MM.1S (cell line): ENCODE data around the gene TMEM43.
A peak's percentile ranks its signal among the peaks of the same experiment; 100 is the strongest.
"Not testable (repeated sequence)": the region's sequence is repeated elsewhere in the genome, so short reads cannot be mapped to it uniquely, and the experiment has no call there.

ENCODE experiments used
- DNase-seq: peaks from one replicate; pipeline ENCODE4 v3.0.0-alpha.2; 2015
- H2AFZ ChIP-seq: fragments of 300-600 bp; sonication (generic); 2 replicates; pipeline ENCODE4 v1.6.0; 2016; ENCODE audit warnings: antibody characterized with exemption, low read length
- H3F3A ChIP-seq: fragments of 300-600 bp; sonication (generic); 2 replicates; pipeline ENCODE4 v1.6.1; 2016; ENCODE audit warnings: mild to moderate bottlenecking, antibody characterized with exemption, low read length, moderate library complexity, mixed read lengths; ENCODE audit not compliant: insufficient read depth
- H3K27ac ChIP-seq: fragments of 300-600 bp; sonication (generic); 2 replicates; pipeline ENCODE4 v1.5.1; 2016; ENCODE audit warnings: mild to moderate bottlenecking, low read length
- H3K27me3 ChIP-seq: fragments of 300-600 bp; sonication (generic); replicated peaks from 2 replicates; pipeline ENCODE4 v1.6.0; 2016; ENCODE audit warnings: low read length; ENCODE audit not compliant: insufficient read depth
- H3K36me3 ChIP-seq: fragments of 300-600 bp; sonication (generic); replicated peaks from 2 replicates; pipeline ENCODE4 v1.6.1; 2016; ENCODE audit warnings: mild to moderate bottlenecking, low read length, mixed read lengths; ENCODE audit not compliant: insufficient read depth
- H3K4me1 ChIP-seq: fragments of 300-600 bp; sonication (generic); 2 replicates; pipeline ENCODE4 v1.6.1; 2016; ENCODE audit warnings: low read length, mixed read lengths
- H3K4me2 ChIP-seq: fragments of 300-600 bp; sonication (generic); 2 replicates; pipeline ENCODE4 v1.6.0; 2016; ENCODE audit warnings: low read depth, low read length
- H3K4me3 ChIP-seq: fragments of 300-600 bp; sonication (generic); 2 replicates; pipeline ENCODE4 v1.5.1; 2016; ENCODE audit warnings: low read length, mixed read lengths
- H3K79me2 ChIP-seq: fragments of 300-600 bp; sonication (generic); 2 replicates; pipeline ENCODE4 v1.6.1; 2016; ENCODE audit warnings: mixed run types, low read length, mixed read lengths
- H3K9ac ChIP-seq: fragments of 300-600 bp; sonication (generic); 2 replicates; pipeline ENCODE4 v1.6.1; 2016; ENCODE audit warnings: low read length, mixed read lengths
- H3K9me2 ChIP-seq: fragments of 300-600 bp; sonication (generic); replicated peaks from 2 replicates; pipeline ENCODE4 v1.6.1; 2016; ENCODE audit warnings: mild to moderate bottlenecking, low read length, mixed read lengths; ENCODE audit not compliant: insufficient read depth
- H3K9me3 ChIP-seq: fragments of 300-600 bp; sonication (generic); replicated peaks from 2 replicates; pipeline ENCODE4 v1.6.1; 2016; ENCODE audit warnings: mild to moderate bottlenecking, low read length, mixed read lengths; ENCODE audit not compliant: insufficient read depth
- H4K20me1 ChIP-seq: fragments of 300-600 bp; sonication (generic); 2 replicates; pipeline ENCODE4 v1.6.1; 2016; ENCODE audit warnings: mild to moderate bottlenecking, low read length, moderate library complexity, mixed read lengths; ENCODE audit not compliant: insufficient read depth
- CTCF ChIP-seq: fragments of 300-600 bp; sonication (generic); IDR thresholded peaks from 2 replicates; pipeline ENCODE4 v1.5.1; 2016; ENCODE audit warnings: antibody characterized with exemption, low read length, mixed read lengths
- EZH2 ChIP-seq: fragments of 300-600 bp; sonication (generic); optimal IDR thresholded peaks from 2 replicates; pipeline ENCODE3; 2017; ENCODE audit warnings: low read depth, mild to moderate bottlenecking, antibody characterized with exemption, low read length, mixed read lengths
- EZH2phosphoT487 ChIP-seq: fragments of 300-600 bp; sonication (generic); IDR thresholded peaks from 2 replicates; pipeline ENCODE4 v1.6.1; 2018; ENCODE audit warnings: antibody characterized with exemption, low read length

The TMEM43 gene

GRCh38 chr3:14118400-14119381 is 6.2 kb upstream of the TMEM43 start:
- H3K9me3 ChIP-seq, result no peaks in the 10 kb centered on the region
- no peaks in the 10 kb centered on the region for H3K27me3 ChIP-seq
- H3K4me2 ChIP-seq, result no peak overlapping the region
- no peaks in the 10 kb centered on the region for H3K9me2 ChIP-seq
- DNase-seq, result no peak
- H3K79me2 ChIP-seq, result peaks cover 65% of the 10 kb centered on the region
- TF ChIP-seq CTCF, result no peak
- no peak for TF ChIP-seq EZH2
- TF ChIP-seq EZH2phosphoT487, result no peak
- peaks cover 37% of the 10 kb centered on the region for H3F3A ChIP-seq
- no peaks in the 10 kb centered on the region for H4K20me1 ChIP-seq
- no peak overlapping the region; the same call in 1 of the 2 replicates for H3K27ac ChIP-seq
- no peak overlapping the region for H2AFZ ChIP-seq
- no peak overlapping the region for H3K4me3 ChIP-seq
- H3K36me3 ChIP-seq, result peaks cover 21% of the 10 kb centered on the region
- H3K9ac ChIP-seq, result 0 out of 2 replicates have a peak overlapping the region, but pooled peaks have one; percentile 0
- peaks cover 56% of the 10 kb centered on the region for H3K4me1 ChIP-seq

- TF ChIP-seq EZH2, result no peak
- TF ChIP-seq CTCF, result no peak
- no peak for TF ChIP-seq EZH2phosphoT487
- DNase-seq, result peak; percentile 43
- Histone ChIP-seq H3F3A (peaks cover 44% of the 10 kb centered on the region), H3K4me2 (0 out of 2 replicates have a peak overlapping the region, but pooled peaks have one; percentile 20), H3K9me3 (no peaks in the 10 kb centered on the region), H3K79me2 (peaks cover 66% of the 10 kb centered on the region), H3K27me3 (no peaks in the 10 kb centered on the region), H3K9ac (0 out of 2 replicates have a peak overlapping the region, but pooled peaks have one; percentile 0), H3K4me1 (peaks cover 50% of the 10 kb centered on the region), H3K36me3 (peaks cover 12% of the 10 kb centered on the region), H3K27ac (peak overlapping the region; percentile 99; the same call in 1 of the 2 replicates), H2AFZ (no peak overlapping the region), H4K20me1 (no peaks in the 10 kb centered on the region), H3K9me2 (no peaks in the 10 kb centered on the region), H3K4me3 (no peak overlapping the region)
These were observed 5.2 kb upstream of the TMEM43 start for GRCh38 chr3:14119651-14120050.

GRCh38 chr3:14120111-14120920 is 4.5 kb upstream of the TMEM43 start:
- peak overlapping the region; percentile 96; the same call in 1 of the 2 replicates for H3K9ac ChIP-seq
- no peaks in the 10 kb centered on the region for H3K27me3 ChIP-seq
- no peak for DNase-seq
- H2AFZ ChIP-seq, result no peak overlapping the region
- TF ChIP-seq CTCF, result no peak
- no peak for TF ChIP-seq EZH2phosphoT487
- no peak for TF ChIP-seq EZH2
- peak overlapping the region; percentile 99; the same call in 1 of the 2 replicates for H3K27ac ChIP-seq
- peaks cover 50% of the 10 kb centered on the region for H3K4me1 ChIP-seq
- no peaks in the 10 kb centered on the region for H3K9me3 ChIP-seq
- peaks cover 47% of the 10 kb centered on the region for H3F3A ChIP-seq
- H3K36me3 ChIP-seq, result peaks cover 6% of the 10 kb centered on the region; the same call in 1 of the 2 replicates
- H3K9me2 ChIP-seq, result no peaks in the 10 kb centered on the region
- peaks cover 71% of the 10 kb centered on the region for H3K79me2 ChIP-seq
- H3K4me3 ChIP-seq, result no peak overlapping the region
- H4K20me1 ChIP-seq, result no peaks in the 10 kb centered on the region
- H3K4me2 ChIP-seq, result peak overlapping the region; percentile 17

- not testable (repeated sequence) for H3K9me3 ChIP-seq, H3K9me2 ChIP-seq, H4K20me1 ChIP-seq, H3K27me3 ChIP-seq, H2AFZ ChIP-seq, H3K36me3 ChIP-seq, DNase-seq
- peaks cover 74% of the 10 kb centered on the region for H3K79me2 ChIP-seq
- peaks cover 54% of the 10 kb centered on the region for H3F3A ChIP-seq
- H3K4me2 ChIP-seq, result peak overlapping the region; percentile 98
- H3K27ac ChIP-seq, result peak overlapping the region; percentile 99
- peak overlapping the region; percentile 35; the same call in 1 of the 2 replicates for H3K4me3 ChIP-seq
- peaks cover 51% of the 10 kb centered on the region for H3K4me1 ChIP-seq
- peak overlapping the region; percentile 96 for H3K9ac ChIP-seq
These were observed 3.9 kb upstream of the TMEM43 start for GRCh38 chr3:14120921-14121448.
